HG02938 (cell line): ENCODE measurements around the gene SMOC1.

Experiments
- ATAC-seq: cut with Tn5 transposase; IDR thresholded peaks from one replicate; pipeline ENCODE4 v1.9.1; 2021; ENCODE audit warnings: mild to moderate bottlenecking, moderate library complexity; ENCODE audit not compliant: unreplicated experiment

Gene SMOC1

GRCh38 chr14:69980457-69981425 lies 101.5 kb downstream of the SMOC1 start:
- ATAC-seq = no peak

GRCh38 chr14:69982220-69982839 lies 103.1 kb downstream of the SMOC1 start:
- ATAC-seq = no peak

- no peak for ATAC-seq
Observed at GRCh38 chr14:69982886-69983285, 103.7 kb downstream of the SMOC1 start.

- no peak for ATAC-seq
Observed at GRCh38 chr14:69983317-69983716, 104.1 kb downstream of the SMOC1 start.

GRCh38 chr14:69985463-69985862 lies 106.2 kb downstream of the SMOC1 start:
- ATAC-seq = no peak

- ATAC-seq = no peak
Observed at GRCh38 chr14:69986336-69986735, 107.1 kb downstream of the SMOC1 start.

GRCh38 chr14:69987406-69988121 lies 108.3 kb downstream of the SMOC1 start:
- no peak for ATAC-seq

- no peak for ATAC-seq
Observed at GRCh38 chr14:69988979-69989378, 109.8 kb downstream of the SMOC1 start.

- ATAC-seq = no peak
Observed at GRCh38 chr14:69989622-69990021, 110.4 kb downstream of the SMOC1 start.

- ATAC-seq = no peak
Observed at GRCh38 chr14:69990323-69990722, 111.1 kb downstream of the SMOC1 start.

- no peak for ATAC-seq
Observed at GRCh38 chr14:69991422-69991821, 112.2 kb downstream of the SMOC1 start.

GRCh38 chr14:69992564-69992963 lies 113.3 kb downstream of the SMOC1 start:
- ATAC-seq = no peak

GRCh38 chr14:69993326-69993725 lies 114.1 kb downstream of the SMOC1 start:
- no peak for ATAC-seq

- no peak for ATAC-seq
Observed at GRCh38 chr14:69994002-69994401, 114.8 kb downstream of the SMOC1 start.

- no peak for ATAC-seq
Observed at GRCh38 chr14:69996216-69996615, 117.0 kb downstream of the SMOC1 start.

- no peak for ATAC-seq
Observed at GRCh38 chr14:69997849-69998248, 118.6 kb downstream of the SMOC1 start.

- no peak for ATAC-seq
Observed at GRCh38 chr14:69999261-69999674, 120.1 kb downstream of the SMOC1 start.

GRCh38 chr14:70000601-70001000 lies 121.4 kb downstream of the SMOC1 start:
- no peak for ATAC-seq

GRCh38 chr14:70002589-70003346 lies 123.6 kb downstream of the SMOC1 start:
- no peak for ATAC-seq

GRCh38 chr14:70004791-70005190 lies 125.6 kb downstream of the SMOC1 start:
- no peak for ATAC-seq
